K562 (cell line): ENCODE measurements around the gene CDH2. TPM values are rescaled to one million over a fixed set of nuclear protein-coding genes. Genes with fewer than 3 reads are reported as not detected.

ENCODE experiments used
- ATAC-seq: fragments of 200-7000 bp; cut with Tn5 transposase; 3 replicates; pipeline ENCODE4 v1.9.1; 2020; ENCODE audit warnings: moderate library complexity
- BruUV-seq: library from RNA; stranded (reverse); fragments of 400-500 nt; replicated peaks from 2 replicates; lab custom pipeline; 2021; lab: Mats Ljungman, UMichigan
- CTCF ChIA-PET: fragments of 300-600 bp; formaldehyde crosslinking; extraction: SDS; loops from one replicate; lab custom pipeline; 2021; ENCODE audit warnings: low intra/inter-chr PET ratio; lab: Yijun Ruan, JAX
- POLR2A ChIA-PET: fragments of 300-600, 350-650 bp; sonication (Branson Sonifier 250); formaldehyde crosslinking; extraction: SDS; loops from one replicate; lab custom pipeline; 2021; ENCODE audit warnings: antibody characterized with exemption, inconsistent platforms; lab: Yijun Ruan, JAX
- DNase-seq, 4 experiments: peaks; one replicate each; pipeline versions ENCODE4 v3.0.0 to v3.0.0-alpha.2; 2011 to 2018; ENCODE audit warnings: low spot score in 3 of 4, mixed read lengths in 3 of 4; ENCODE audit errors: extremely low read depth in 1 of 4
- FAIRE-seq: peaks from 2 replicates; lab custom pipeline; 2011; peaks lifted over from hg19 to GRCh38; lab: Jason Lieb, UNC
- H2AFZ ChIP-seq: 2 replicates; pipeline ENCODE4 v1.6.0; 2011; ENCODE audit warnings: low read depth, low read length, control low read depth, inconsistent platforms
- H3K27ac ChIP-seq: fragments of 200-600 bp; 3 replicates; pipeline ENCODE4 v1.8.0; 2011; ENCODE audit warnings: low read depth, mild to moderate bottlenecking, control low read depth, inconsistent platforms, low read length, moderate library complexity, mixed read lengths; ENCODE audit errors: extremely low read depth
- H3K27me3 ChIP-seq, 2 experiments: fragments of 300-600 bp in 1 of 2; 2 replicates in 1 of 2; 3 replicates in 1 of 2; pipeline versions ENCODE4 v1.6.0 to v1.8.0; 2011; ENCODE audit warnings: inconsistent platforms in 2 of 2, low read length in 2 of 2, mild to moderate bottlenecking in 1 of 2, mixed read lengths in 1 of 2, moderate library complexity in 1 of 2; ENCODE audit not compliant: control insufficient read depth in 2 of 2, insufficient read depth in 2 of 2
- H3K36me3 ChIP-seq: fragments of 300-600 bp; 3 replicates; pipeline ENCODE4 v1.8.0; 2011; ENCODE audit warnings: mild to moderate bottlenecking, low read length, inconsistent platforms; ENCODE audit not compliant: control insufficient read depth, insufficient read depth
- H3K4me1 ChIP-seq, 2 experiments: fragments of 200-600 bp in 1 of 2; replicated peaks in 1 of 2; 2 replicates in 1 of 2; 3 replicates in 1 of 2; pipeline versions ENCODE4 v1.5.1 to v1.8.0; 2011; ENCODE audit warnings: inconsistent platforms in 2 of 2, low read length in 2 of 2, mild to moderate bottlenecking in 1 of 2, mixed read lengths in 1 of 2, moderate library complexity in 1 of 2; ENCODE audit not compliant: control insufficient read depth in 2 of 2, insufficient read depth in 2 of 2
- H3K4me2 ChIP-seq: 2 replicates; pipeline ENCODE4 v1.6.1; 2011; ENCODE audit warnings: low read length, control low read depth, inconsistent platforms, mixed read lengths; ENCODE audit not compliant: insufficient read depth
- H3K4me3 ChIP-seq: fragments of 200-600 bp; sonication (generic), shearing (Covaris generic); 2 replicates; pipeline ENCODE4 v1.5.1; 2016; ENCODE audit warnings: control low read depth, inconsistent platforms
- H3K79me2 ChIP-seq: fragments of 200-600 bp; 3 replicates; pipeline ENCODE4 v1.8.0; 2011; ENCODE audit warnings: low read length, inconsistent platforms; ENCODE audit not compliant: control insufficient read depth, insufficient read depth
- H3K9ac ChIP-seq, 2 experiments: 2 replicates each; pipeline versions ENCODE4 v1.6.0 to v1.6.1; 2011; ENCODE audit warnings: low read depth in 2 of 2, low read length in 2 of 2, control low read depth in 1 of 2, inconsistent platforms in 1 of 2, mild to moderate bottlenecking in 1 of 2, mixed read lengths in 1 of 2; ENCODE audit not compliant: insufficient read depth in 1 of 2
- H3K9me1 ChIP-seq: one replicate; pipeline ENCODE4 v1.6.0; 2011; ENCODE audit warnings: inconsistent platforms, mild to moderate bottlenecking, low read length, moderate library complexity; ENCODE audit not compliant: control insufficient read depth, insufficient read depth
- H3K9me3 ChIP-seq: replicated peaks from 2 replicates; pipeline ENCODE4 v1.5.1; 2011; ENCODE audit warnings: low read depth, low read length, inconsistent platforms; ENCODE audit not compliant: control insufficient read depth, insufficient read depth
- H4K20me1 ChIP-seq: replicated peaks from 2 replicates; pipeline ENCODE4 v1.6.1; 2011; ENCODE audit warnings: low read length, inconsistent platforms, mixed read lengths; ENCODE audit not compliant: control insufficient read depth, insufficient read depth
- BACH1 ChIP-seq: fragments of 200-800 bp; sonication (Bioruptor generic); IDR thresholded peaks from 2 replicates; pipeline ENCODE4 v1.6.1; 2016; ENCODE audit warnings: missing genetic modification characterization, missing compliant biosample characterization
- CHCHD3 ChIP-seq: fragments of 250-450 bp; sonication (Bioruptor Pico); IDR thresholded peaks from 2 replicates; pipeline ENCODE4 v2.1.2; 2022; ENCODE audit warnings: mild to moderate bottlenecking
- CHD2 ChIP-seq: IDR thresholded peaks from 2 replicates; pipeline ENCODE4 v1.6.1; 2011; ENCODE audit warnings: low read depth, low read length
- GTF2F1 ChIP-seq: IDR thresholded peaks from 2 replicates; pipeline ENCODE4 v1.6.1; 2011; ENCODE audit warnings: low read depth, low read length, improper control_type of control experiment
- HDAC6 ChIP-seq: IDR thresholded peaks from 2 replicates; pipeline ENCODE4 v1.6.1; 2012; ENCODE audit warnings: low read depth, mild to moderate bottlenecking, control low read depth, inconsistent platforms, low read length, moderate library complexity
- HMBOX1 ChIP-seq: sonication (generic); IDR thresholded peaks from 2 replicates; pipeline ENCODE4 v1.6.1; 2016
- HMGXB4 ChIP-seq: sonication (generic); formaldehyde crosslinking; IDR thresholded peaks from 2 replicates; pipeline ENCODE4 v1.8.1; 2023; ENCODE audit warnings: mild to moderate bottlenecking, missing genetic modification reagents
- JUNB ChIP-seq: fragments of 450-650 bp; formaldehyde crosslinking; conservative IDR thresholded peaks from 2 replicates; pipeline ENCODE4 v1.4.0; 2020; ENCODE audit warnings: mild to moderate bottlenecking
- KDM5B ChIP-seq: fragments of 200-600 bp; sonication (generic); IDR thresholded peaks from 2 replicates; pipeline ENCODE4 v1.6.1; 2012; ENCODE audit warnings: low read depth, mild to moderate bottlenecking, moderate library complexity, low read length, control low read depth, inconsistent platforms; ENCODE audit not compliant: insufficient replicate concordance
- MXI1 ChIP-seq: IDR thresholded peaks from 2 replicates; pipeline ENCODE4 v1.6.1; 2011; ENCODE audit warnings: low read depth, mild to moderate bottlenecking, improper control_type of control experiment, low read length
- NCOR1 ChIP-seq: fragments of 450-650 bp; IDR thresholded peaks from 2 replicates; pipeline ENCODE4 v1.6.1; 2016; ENCODE audit warnings: mild to moderate bottlenecking, moderate library complexity
- PTTG1 ChIP-seq: fragments of 450-650 bp; IDR thresholded peaks from 2 replicates; pipeline ENCODE4 v1.6.1; 2016; ENCODE audit warnings: low read depth, mild to moderate bottlenecking, missing genetic modification characterization, missing compliant biosample characterization
- SMAD2 ChIP-seq: fragments of 150-350 bp; IDR thresholded peaks from 2 replicates; pipeline ENCODE4 v1.6.1; 2014; ENCODE audit warnings: low read depth, mild to moderate bottlenecking, low read length
- STAT5B ChIP-seq: fragments of 250-450 bp; sonication (Bioruptor Pico); IDR thresholded peaks from 2 replicates; pipeline ENCODE4 v1.8.0; 2021; ENCODE audit warnings: mild to moderate bottlenecking, inconsistent platforms
- TRIM25 ChIP-seq: fragments of 450-650 bp; IDR thresholded peaks from 2 replicates; pipeline ENCODE4 v1.7.0; 2016; ENCODE audit warnings: borderline replicate concordance
- U2AF2 ChIP-seq: fragments of 200-400 bp; formaldehyde crosslinking; optimal IDR thresholded peaks from 2 replicates; pipeline ENCODE3; 2017; ENCODE audit warnings: low read depth, mild to moderate bottlenecking, low read length
- ZKSCAN3 ChIP-seq: fragments of 250-450 bp; sonication (Bioruptor Pico); IDR thresholded peaks from 2 replicates; pipeline ENCODE4 v1.4.0; 2020
- ZNF146 ChIP-seq: IDR thresholded peaks from one replicate; pipeline ENCODE4 v1.6.1; 2018; ENCODE audit warnings: missing compliant biosample characterization; ENCODE audit not compliant: unreplicated experiment
- WGBS: fragments of 100-300 bp; shearing (Covaris generic); methylation state at CpG from one replicate; pipeline ENCODE4 v1.1.6; 2016; ENCODE audit warnings: low coverage, mixed read lengths; ENCODE audit not compliant: insufficient coverage; ENCODE audit errors: missing lambda C conversion rate; 5-methylcytosine and 5-hydroxymethylcytosine counted together
- in situ Hi-C: fragments of 300-500 bp; cut with MboI; formaldehyde crosslinking; loops from 4 replicates; pipeline ENCODE4 v1.15.0; 2018; ENCODE audit warnings: inconsistent platforms, mixed read lengths
- intact Hi-C: fragments of 100-400 bp; cut with micrococcal nuclease; formaldehyde crosslinking; loops from 2 replicates; pipeline ENCODE4 v1.14.2; 2022
- polyA plus RNA-seq, 8 experiments: library from polyadenylated mRNA; depleted of rRNA in 4 of 8; stranded (reverse) in 5 of 8; unstranded in 3 of 8; fragments of >200 nt; fragmentation: Nextera tagmentation in 2 of 8; fragmentation: Illumina TruSeq in 1 of 8; extraction: Ambion mirVana in 2 of 8; extraction: Trizol in 1 of 8; gene quantifications; 2 replicates each; pipeline versions ENCODE4 v1.2.1 to v1.2.3, GENCODE V29; 2011 to 2014; ENCODE audit warnings: inconsistent platforms in 1 of 8, missing spikeins in 1 of 8
- total RNA-seq, 7 experiments: library from RNA; depleted of rRNA in 6 of 7; stranded (reverse); fragments of >200 nt in 6 of 7; fragmentation: Illumina TruSeq in 2 of 7; extraction: Trizol in 2 of 7; gene quantifications; 2 replicates each; pipeline versions ENCODE4 v1.2.1 to v1.2.3, GENCODE V29; 2011 to 2021; ENCODE audit warnings: low replicate concordance in 1 of 7

The CDH2 gene
- total and polyA plus RNA-seq, 9 of the 15 experiments (the other 6 are each of a cell fraction or from before 2014, with no cell fraction given), result 0.04 TPM; not detected in 8

GRCh38 chr18:28177828-28178635 lies 1.1 kb upstream of the CDH2 start:
- in situ Hi-C loops (no loop called here), intact Hi-C loops (no loop called here)
- Histone ChIP-seq H3K27ac (no peak overlapping the region), H3K36me3 (no peaks in the 10 kb centered on the region), H3K4me3 (no peak overlapping the region), H3K4me1 (no peaks in the 10 kb centered on the region), H3K9ac (no peak overlapping the region), H2AFZ (no peak overlapping the region), H3K9me3 (no peaks in the 10 kb centered on the region), H3K27me3 (no peaks in the 10 kb centered on the region), H3K9me1 (no peaks in the 10 kb centered on the region), H4K20me1 (no peaks in the 10 kb centered on the region), H3K79me2 (no peaks in the 10 kb centered on the region), H3K4me2 (no peak overlapping the region)
- DNase-seq (no peak), ATAC-seq (no peak), FAIRE-seq (no peak)
- ChIA-PET POLR2A (no interaction called here), CTCF (no interaction called here)
- no TSS peak for BruUV-seq
- 18% methylated on average over 16 of the region's 83 CpGs for WGBS
- TF ChIP-seq BACH1 (tag), result no peak
- no peak for TF ChIP-seq U2AF2
- no peak for TF ChIP-seq CHCHD3
- TF ChIP-seq NCOR1, result no peak
- no peak for TF ChIP-seq ZKSCAN3 (CRISPR knock-in tag)
- TF ChIP-seq JUNB (CRISPR knock-in tag), result no peak
- TF ChIP-seq GTF2F1, result no peak
- no peak for TF ChIP-seq HMBOX1
- no peak for TF ChIP-seq PTTG1
- TF ChIP-seq ZNF146, result no peak
- no peak for TF ChIP-seq KDM5B
- no peak for TF ChIP-seq HMGXB4 (CRISPR knock-in tag)
- no peak for TF ChIP-seq SMAD2
- no peak for TF ChIP-seq TRIM25
- no peak for TF ChIP-seq MXI1
- no peak for TF ChIP-seq CHD2
- no peak for TF ChIP-seq HDAC6
- no peak for TF ChIP-seq STAT5B (CRISPR knock-in tag)
